Brain microvascular endothelial cell (primary cell): ENCODE measurements around the gene SLC41A3.

Source experiments
- DNase-seq: peaks from one replicate; pipeline ENCODE4 v3.0.0-alpha.2; 2020
- H3K27ac ChIP-seq: fragments of 250-450 bp; sonication (Bioruptor Pico); 2 replicates; pipeline ENCODE4 v1.5.1; 2020; ENCODE audit warnings: mild to moderate bottlenecking, moderate library complexity
- H3K27me3 ChIP-seq: fragments of 250-450 bp; sonication (Bioruptor Pico); replicated peaks from 2 replicates; pipeline ENCODE4 v1.5.1; 2020; ENCODE audit warnings: mild to moderate bottlenecking
- H3K36me3 ChIP-seq: fragments of 250-450 bp; sonication (Bioruptor Pico); replicated peaks from 2 replicates; pipeline ENCODE4 v1.5.1; 2020; ENCODE audit warnings: mild to moderate bottlenecking
- H3K4me3 ChIP-seq: 2 replicates; pipeline ENCODE4 v1.5.1; 2011; ENCODE audit warnings: low read depth, mild to moderate bottlenecking, control low read depth, low read length, moderate library complexity
- in situ Hi-C: cut with HindIII; loops from 2 replicates; pipeline ENCODE4 v1.10.0; 2017; ENCODE audit warnings: low sequenced_read_pairs, low pct_ligation_motif_present
- TF ChIP-seq, protein P1 (sequence below): IDR thresholded peaks from 2 replicates; pipeline ENCODE4 v1.5.1; 2011; ENCODE audit warnings: low read depth, mild to moderate bottlenecking, moderate library complexity, low read length, control low read depth, inconsistent platforms; ENCODE audit errors: missing control alignments

Gene SLC41A3

DNA sequence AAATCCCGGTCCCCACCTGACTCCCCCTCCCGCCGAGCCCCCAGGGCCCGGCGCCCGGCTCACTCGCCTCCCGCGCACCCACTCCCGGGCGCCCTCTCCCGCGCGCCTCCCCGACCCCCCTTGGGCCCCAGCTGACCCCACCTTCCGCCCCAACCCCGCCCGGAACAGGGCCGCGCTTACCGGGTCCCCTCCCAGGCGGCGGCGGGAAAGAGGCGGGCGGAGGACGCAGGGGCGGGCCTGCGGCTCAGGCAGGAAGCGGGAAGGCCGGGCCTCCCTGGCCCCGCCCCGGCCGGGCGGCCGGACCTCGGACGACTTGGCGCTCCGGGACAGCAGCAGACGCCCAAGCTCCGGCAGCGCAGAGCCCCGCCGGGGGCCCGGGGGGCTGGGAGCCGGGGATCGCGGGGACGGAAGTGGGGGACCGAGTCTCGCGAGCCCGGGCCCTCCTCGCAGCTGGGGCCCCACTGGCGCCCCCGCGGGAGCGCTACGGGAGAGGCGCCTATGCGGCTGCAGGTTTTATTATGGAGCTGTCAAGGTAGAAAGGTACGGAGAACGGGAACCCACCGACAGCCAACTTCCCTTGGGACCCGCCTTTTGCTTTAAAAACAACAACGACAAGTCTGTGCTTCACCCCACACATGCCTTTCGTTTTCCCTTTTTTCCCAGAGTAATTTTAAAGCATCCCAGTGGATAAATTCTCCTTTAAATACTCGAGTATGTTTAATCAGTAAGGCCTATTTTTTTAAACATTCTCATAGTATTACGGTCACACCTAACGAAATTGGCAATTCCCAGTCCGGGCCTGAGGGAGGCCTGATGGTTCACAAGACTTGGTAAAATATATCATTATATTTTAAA is at the start of gene SLC41A3:
SLC41A3 (minus strand) TSS at position 212 of the 855 bp plus-strand sequence. CDS start 15,905 bp downstream, outside the sequence.
- peak within 1 kb of the TSS; percentile 75 for H3K27ac ChIP-seq

DNA sequence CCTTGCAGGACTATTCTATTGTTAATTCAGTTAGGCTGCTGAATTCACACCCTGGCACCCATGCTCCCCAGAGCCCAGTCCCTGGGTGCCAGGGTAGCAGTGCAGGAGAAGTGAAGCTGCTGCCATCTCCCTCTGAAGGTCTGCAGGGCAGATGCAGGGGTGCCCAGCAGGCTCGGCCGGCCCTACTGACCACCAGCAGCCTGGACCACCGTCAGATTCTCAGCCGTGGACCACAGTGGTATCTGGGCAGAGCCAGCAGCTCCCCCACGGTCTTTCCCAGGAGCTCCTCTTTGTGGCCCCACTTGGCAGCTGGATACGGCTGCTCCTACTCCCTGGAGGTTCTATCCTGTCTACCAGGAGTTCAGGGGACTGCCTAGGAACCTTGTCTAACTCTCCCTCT is 49.7 kb upstream of the SLC41A3 start:
- TF ChIP-seq, protein P1, sequence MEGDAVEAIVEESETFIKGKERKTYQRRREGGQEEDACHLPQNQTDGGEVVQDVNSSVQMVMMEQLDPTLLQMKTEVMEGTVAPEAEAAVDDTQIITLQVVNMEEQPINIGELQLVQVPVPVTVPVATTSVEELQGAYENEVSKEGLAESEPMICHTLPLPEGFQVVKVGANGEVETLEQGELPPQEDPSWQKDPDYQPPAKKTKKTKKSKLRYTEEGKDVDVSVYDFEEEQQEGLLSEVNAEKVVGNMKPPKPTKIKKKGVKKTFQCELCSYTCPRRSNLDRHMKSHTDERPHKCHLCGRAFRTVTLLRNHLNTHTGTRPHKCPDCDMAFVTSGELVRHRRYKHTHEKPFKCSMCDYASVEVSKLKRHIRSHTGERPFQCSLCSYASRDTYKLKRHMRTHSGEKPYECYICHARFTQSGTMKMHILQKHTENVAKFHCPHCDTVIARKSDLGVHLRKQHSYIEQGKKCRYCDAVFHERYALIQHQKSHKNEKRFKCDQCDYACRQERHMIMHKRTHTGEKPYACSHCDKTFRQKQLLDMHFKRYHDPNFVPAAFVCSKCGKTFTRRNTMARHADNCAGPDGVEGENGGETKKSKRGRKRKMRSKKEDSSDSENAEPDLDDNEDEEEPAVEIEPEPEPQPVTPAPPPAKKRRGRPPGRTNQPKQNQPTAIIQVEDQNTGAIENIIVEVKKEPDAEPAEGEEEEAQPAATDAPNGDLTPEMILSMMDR = no peak
- H3K4me3 ChIP-seq = no peak overlapping the region
- H3K27me3 ChIP-seq = no peaks in the 10 kb centered on the region
- no peaks in the 10 kb centered on the region for H3K36me3 ChIP-seq
- no peak for DNase-seq
- in situ Hi-C loops = no loop called here
- no peak overlapping the region for H3K27ac ChIP-seq

More for the DNA sequence above, at the start of gene SLC41A3:
- H3K36me3 ChIP-seq = no peaks in the 10 kb centered on the region
- in situ Hi-C loops = no loop called here
- no peaks in the 10 kb centered on the region for H3K27me3 ChIP-seq
- DNase-seq = peak; percentile 56
- H3K4me3 ChIP-seq = peak within 1 kb of the TSS; percentile 66
- TF ChIP-seq, protein P1 = peak; percentile 57

DNA sequence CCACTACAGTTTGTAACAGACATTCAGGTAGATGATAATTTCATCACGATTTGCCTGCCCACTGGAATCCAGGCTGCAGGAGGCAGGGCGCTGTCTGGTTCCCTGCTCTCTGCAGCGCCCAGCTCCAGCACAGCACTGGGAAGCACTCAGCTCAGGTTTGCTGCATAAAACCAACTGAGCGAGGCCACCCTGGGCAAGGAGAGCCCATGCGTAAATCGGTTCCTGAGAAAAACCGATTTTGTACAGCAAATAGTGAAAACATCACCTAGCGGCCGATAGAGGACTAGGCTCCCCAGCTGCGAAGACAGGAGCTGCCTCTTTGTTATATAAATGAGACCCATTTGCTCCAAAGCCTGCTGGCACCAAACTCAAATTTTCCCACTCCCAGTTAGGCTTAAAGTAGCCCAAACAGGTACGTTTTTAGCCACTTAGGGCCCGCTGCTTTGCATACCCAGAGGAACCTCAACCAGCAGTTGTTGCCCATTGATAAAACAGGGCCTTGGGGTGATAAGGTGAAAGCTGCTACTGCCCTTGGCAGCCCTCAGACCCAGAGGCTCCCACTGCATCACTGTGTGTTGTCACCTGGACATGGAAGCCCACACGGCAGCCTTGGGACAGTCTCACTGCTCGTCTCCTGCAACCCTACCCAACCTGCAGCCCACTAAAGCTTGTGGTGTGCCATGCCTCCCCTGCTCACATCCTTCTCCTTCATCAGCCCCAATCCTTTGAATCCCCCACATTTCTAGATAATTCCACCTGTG is 49.0 kb upstream of the SLC41A3 start:
- peak; percentile 14 for DNase-seq
- Histone ChIP-seq H3K27me3 (no peaks in the 10 kb centered on the region), H3K4me3 (no peak overlapping the region), H3K27ac (no peak overlapping the region), H3K36me3 (no peaks in the 10 kb centered on the region)
- TF ChIP-seq, protein P1 = peak; percentile 64
- in situ Hi-C loops = no loop called here

DNA sequence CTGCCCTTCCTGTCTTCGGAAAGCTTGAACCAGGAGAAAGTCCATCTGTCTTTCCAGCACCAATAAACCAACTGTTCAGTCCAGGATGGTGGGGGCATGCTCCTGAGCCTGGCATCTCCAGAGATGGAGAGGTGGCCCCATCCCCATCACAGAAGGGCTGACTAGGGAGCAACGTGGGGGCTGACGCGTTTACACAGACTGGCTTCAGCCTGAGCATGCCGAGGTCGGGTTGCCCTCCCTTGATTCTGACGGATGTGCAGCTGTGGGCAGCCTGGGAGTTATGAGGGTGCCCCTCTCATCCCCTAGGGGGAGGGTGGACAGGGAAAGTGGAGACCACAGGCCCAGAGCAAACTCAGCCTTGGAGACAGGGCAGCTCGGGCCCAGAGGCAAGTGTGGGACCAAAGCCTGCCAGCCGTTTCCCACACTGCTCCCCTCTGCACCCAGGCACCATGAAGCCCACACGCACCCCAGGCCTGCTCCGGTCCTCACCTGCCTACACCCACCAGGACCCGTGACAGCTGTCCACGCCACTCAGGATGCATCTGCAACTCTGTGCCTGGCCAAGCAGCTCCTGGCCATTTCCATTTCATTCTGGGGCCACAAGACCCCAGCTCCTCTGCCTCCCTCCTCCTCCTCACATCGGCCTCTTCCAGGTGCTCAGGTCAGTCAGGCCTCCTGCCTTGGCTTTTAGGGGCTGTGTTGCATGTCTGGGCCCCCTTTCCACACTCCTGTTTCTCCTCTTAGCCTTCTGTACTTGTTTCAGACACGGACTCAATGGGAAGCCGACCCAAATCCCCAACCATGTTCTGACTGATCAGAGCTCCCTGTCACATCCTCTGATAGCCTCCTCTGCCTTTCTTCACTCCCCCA is 48.2 kb upstream of the SLC41A3 start:
- Histone ChIP-seq H3K27me3 (no peaks in the 10 kb centered on the region), H3K27ac (no peak overlapping the region), H3K36me3 (no peaks in the 10 kb centered on the region), H3K4me3 (no peak overlapping the region)
- DNase-seq = no peak
- TF ChIP-seq, protein P1 = no peak
- in situ Hi-C loops = no loop called here

DNA sequence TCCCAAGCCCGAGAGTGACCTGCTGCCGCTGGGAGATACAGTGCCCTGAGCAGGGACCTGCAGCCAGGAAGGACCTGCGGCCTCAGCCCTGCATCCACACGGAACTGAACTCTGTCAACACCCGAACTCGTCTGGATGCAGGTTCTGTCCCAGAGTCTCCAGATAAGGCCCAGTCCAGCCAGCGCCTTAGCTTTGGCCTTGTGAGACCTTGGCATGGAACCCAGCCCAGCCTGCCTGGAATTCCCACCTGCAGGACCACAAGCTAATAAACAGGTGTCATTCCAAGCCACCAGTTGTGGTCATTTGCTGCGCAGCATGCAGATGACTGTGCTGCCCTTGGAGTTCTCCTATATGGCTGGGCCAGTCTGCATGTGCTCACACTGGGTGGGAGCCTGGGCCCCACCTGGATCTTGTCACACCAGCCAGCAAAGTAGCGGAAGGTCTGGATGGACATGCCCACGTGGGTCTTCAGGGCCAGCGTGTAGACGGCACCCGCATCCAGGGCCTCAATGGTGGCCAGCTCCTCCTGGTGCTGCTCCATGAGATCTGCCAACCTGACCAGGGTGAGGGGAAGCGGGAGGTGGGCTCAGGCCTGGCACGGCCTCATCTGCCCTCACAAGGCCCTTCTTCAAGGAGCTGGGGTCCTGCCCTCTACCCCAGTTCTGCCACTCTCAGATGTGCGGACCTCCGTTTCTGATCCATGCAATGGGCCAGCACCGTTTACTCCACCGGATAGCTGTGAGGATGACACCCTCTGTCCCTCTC is 47.2 kb upstream of the SLC41A3 start:
- no peak overlapping the region for H3K4me3 ChIP-seq
- in situ Hi-C loops = no loop called here
- H3K27me3 ChIP-seq = no peaks in the 10 kb centered on the region
- no peak overlapping the region for H3K27ac ChIP-seq
- DNase-seq = no peak
- TF ChIP-seq, protein P1 = no peak
- no peaks in the 10 kb centered on the region for H3K36me3 ChIP-seq
